ENCODE measurements around the gene RARG.
A peak's percentile ranks its signal among the peaks of the same experiment; 100 is the strongest.

The RARG gene

GRCh38 chr12:53241623-53242412 lies 9.8 kb upstream of the RARG start:
- peak; percentile 68 for DNase-seq

- no peak for DNase-seq
These were observed 7.7 kb upstream of the RARG start for GRCh38 chr12:53239643-53240258.

DNA sequence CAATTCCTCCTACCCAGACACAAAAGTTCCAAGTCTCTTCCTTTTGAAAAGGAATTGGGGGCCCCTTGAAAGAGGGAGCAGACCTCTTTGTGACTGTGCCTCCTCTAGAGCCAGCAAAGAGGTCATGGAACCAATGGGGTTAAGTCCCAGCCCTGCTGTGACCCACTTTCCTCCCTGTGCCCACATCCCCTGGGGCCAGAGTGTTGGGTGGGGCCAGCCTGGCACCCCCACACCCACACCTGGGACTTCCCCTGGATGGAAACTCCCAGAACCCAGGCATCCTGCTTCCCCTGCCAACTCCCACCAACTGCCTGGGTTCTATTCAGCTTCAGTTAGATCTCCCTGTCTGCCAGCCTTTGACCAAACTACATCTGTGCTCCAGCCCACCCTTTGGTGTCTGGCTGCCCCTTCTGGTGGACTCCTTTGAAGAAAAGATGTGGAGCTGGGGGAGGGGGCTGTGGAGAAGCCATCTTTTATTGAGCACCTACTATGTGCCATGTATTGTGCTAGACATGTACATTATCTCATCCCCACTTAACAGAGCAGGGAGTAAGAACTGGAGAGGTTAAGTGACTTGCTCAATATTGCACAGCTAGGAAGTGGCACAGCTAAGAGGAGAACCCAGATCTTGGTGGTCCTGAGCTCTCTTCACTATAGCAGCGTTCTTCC lies 4.6 kb upstream of the RARG start:
- no peak for DNase-seq

DNA sequence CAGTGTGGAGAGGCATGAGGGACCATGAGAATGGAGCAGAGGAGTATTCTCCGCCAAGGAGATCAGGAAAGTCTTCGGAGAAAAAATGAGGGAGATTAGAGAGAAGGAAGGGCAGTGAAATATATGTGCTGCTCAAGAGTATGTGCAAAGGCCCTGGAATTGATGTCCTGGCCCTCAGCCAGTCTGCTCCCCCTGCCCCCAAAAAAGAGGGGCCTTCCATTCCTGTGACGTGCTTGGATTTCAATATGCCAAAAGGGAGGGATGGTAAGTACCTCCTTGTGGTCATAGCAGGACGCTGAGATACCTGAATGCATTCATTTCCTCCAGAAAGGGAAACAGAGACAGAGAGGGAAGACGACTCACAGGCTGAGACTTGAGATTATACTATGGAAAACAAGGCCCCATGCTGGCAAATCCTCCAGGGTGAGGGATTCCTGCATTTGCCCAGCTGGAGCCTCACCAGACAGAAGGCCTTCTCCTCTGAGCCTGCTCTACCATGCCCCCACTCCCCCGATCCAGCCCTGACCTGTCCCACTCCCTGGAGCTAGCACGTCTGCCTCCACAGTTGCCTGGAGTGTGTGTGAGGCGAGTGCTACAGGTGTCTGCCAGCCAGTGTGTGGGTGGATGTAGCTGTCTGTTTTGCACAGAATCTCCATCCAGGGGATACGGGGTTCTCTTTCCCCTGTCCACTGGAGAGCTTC lies 3.9 kb upstream of the RARG start:
- DNase-seq, result no peak

GRCh38 chr12:53235164-53235563 lies 3.2 kb upstream of the RARG start:
- DNase-seq, result no peak

GRCh38 chr12:53234271-53234914 lies 2.4 kb upstream of the RARG start:
- peak; percentile 83 for DNase-seq

DNA sequence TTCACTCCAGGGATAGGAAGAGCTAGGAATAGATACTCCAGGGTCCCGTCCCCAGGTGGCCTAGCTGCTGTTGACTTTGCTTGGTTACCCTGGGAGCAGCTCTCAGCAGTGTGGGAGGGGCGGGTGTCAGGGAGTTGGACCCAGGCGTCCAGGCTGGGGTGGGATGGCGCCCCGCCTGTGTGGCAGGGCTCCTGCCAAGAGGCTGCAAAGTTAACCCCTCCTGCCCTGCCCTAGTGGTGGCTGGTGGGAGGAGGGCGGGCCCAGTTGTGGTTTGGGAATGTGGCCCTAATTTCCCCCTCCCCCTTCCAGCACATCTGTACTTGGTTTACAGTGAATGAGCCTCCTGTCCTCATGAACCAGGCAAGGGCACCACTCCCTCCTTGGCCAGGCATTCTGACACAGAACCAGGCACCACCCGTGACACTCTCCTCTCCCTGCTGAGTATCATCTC lies 1.7 kb upstream of the RARG start:
- DNase-seq, result peak; percentile 59

DNA sequence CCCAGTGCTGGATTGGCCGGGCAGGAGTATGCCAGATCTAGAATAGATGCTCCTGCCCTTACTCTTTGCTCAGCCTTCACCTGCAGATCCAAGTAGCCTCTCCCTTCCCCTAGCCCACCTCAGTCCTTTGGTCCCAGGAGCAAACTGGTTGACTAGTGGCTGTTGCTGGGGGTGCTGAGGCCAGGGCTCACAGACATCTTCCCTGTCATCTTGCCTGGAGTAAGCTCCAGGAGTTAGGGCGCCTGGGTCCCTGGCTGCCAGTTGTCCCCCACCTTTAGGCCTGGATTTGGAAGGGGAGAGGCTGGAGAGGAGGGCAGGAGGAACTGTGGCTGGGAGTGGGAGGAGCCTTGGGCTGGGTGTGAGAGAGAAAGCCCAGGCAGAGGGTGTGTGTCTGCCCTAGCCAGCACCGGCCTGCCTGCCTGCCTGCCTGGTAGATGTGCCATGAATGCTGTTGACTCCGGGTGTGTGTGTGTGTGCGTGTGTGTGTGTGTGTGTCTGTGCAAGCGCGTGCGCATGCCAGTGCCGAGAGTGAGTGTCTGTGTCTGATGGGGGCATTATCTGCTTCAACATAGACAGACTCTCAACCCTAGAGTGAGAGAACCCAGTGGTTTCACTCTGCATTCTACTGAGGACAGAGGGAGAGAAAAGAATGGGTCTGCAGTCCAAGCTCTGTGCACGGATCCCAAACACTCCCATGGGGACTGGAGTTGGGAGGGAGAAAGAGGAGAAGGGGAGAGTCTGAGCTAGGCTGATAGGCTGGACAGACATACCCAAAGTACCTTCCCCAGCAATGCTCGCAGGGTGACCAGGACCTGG lies 845 bp upstream of the RARG start:
- DNase-seq, result peak; percentile 53

GRCh38 chr12:53231671-53231920 lies 413 bp downstream of the RARG start:
- DNase-seq, result no peak

DNA sequence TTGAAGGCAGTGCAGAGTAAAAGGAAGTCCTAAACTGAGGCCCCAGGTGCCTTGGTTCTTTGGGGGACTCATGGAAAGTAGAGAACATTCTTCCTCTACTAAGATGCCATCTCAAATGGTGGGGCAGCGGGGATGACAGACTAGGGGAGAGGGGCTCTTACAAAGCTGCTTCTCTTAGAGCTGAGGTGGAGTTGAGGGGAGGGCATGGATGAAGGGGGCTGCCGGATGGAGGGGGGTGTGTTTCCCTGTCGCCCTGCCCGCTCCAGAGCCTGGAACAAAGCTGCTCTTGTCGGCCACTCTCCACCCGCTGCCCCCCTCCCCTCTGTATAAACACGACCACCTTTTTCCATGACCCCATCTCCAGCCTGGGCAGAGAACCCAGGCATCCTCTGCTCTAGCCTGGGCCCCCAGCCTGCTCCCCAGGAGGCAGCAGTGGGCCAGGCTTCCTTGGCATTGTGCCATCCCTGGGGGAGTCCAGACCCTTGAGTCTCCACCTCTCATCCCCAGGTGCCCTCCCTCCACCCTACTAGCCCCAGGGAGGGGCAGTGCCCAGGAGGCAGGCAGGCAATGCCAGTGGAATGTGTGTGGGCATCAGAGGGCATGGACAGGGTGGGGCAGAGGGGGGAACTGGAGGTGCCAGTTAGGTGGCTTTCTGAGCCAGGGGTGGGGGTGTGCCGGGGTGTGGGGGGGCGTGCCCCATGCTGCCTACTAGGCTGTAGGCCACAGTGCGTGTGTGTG lies 1.7 kb downstream of the RARG start:
- no peak for DNase-seq

DNA sequence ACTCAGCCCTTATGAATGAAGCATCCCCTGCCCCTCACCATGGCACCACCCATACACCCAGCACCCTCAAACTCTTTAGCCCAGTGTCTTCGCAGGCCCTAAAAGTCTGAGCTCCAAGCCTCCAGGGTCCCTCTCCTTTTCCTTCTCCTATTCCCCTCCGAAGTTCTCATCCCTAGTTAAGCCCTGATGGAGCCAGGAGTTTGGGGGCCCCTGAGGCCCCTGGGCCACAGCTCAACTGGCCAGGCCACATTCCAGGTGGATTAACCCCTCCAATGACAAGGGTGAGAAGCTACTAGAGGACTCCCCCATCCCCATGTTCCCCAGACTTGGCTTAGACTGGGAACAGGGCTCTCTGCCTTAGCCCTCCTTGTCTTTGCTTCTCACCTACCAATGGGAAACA lies 2.6 kb downstream of the RARG start:
- DNase-seq, result no peak

- DNase-seq, result no peak
These were observed 4.2 kb downstream of the RARG start for GRCh38 chr12:53227836-53228235.

DNA sequence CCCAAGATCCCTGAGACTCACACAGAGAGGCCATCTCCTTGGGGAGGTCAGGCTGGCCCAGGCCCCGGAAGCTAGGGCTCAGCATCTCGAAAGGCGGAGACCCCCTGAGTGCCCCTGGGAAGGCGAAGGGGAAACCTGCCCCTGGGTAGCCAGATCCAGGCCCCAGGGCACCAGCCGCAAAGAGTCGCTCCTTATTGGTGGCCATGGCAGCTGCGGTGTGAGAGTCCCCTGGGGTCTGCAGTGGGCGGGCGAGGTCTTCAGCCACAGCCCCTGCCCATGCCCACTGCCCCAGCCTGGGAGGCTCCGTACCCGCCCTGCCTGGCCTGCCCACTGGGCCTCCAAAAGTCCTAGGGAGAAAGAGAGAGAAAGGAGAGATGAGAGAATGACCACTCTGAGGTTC lies 4.7 kb downstream of the RARG start:
- DNase-seq, result no peak

DNA sequence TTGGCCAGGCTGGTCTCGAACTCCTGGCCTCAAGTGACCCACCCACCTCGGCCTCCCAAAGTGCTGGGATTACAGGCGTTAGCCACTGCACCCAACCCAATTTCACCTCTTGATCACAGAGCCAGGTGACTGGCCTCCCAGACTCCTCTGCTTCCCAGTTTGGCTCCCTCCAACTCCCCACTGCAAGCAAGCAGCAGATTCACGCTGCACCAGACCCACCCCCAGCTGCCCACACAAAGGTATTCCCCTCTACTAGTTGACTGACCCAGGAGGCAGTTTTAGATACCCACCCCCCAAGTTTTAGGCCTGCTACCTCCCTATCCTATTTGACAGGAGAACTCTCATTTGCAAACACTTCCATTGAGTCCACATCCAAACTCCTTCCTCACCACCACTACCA lies 5.2 kb downstream of the RARG start:
- DNase-seq, result no peak

GRCh38 chr12:53225635-53226424 lies 6.2 kb downstream of the RARG start:
- no peak for DNase-seq

- DNase-seq, result no peak
These were observed 6.9 kb downstream of the RARG start for GRCh38 chr12:53224897-53225634.

GRCh38 chr12:53224061-53224896 lies 7.7 kb downstream of the RARG start:
- peak; percentile 52 for DNase-seq

GRCh38 chr12:53223389-53224060 lies 8.5 kb downstream of the RARG start:
- no peak for DNase-seq
